Coronary artery (tissue), 2 donors: ENCODE measurements around the gene MTARC1.

Experiments
- DNase-seq: peaks from one replicate; pipeline ENCODE4 v3.0.0-alpha.2; 2017; ENCODE audit warnings: low spot score
- H3K27ac ChIP-seq, 2 donors: fragments of 200-600 bp; sonication (generic); one replicate each; pipeline ENCODE4 v1.5.1; 2016 to 2019
- H3K4me3 ChIP-seq: fragments of 200-600 bp; sonication (generic); 2 replicates; pipeline ENCODE4 v1.5.1; 2016; ENCODE audit warnings: mild to moderate bottlenecking, moderate library complexity
- CTCF ChIP-seq: fragments of 200-600 bp; sonication (generic); IDR thresholded peaks from one replicate; pipeline ENCODE4 v1.5.1; 2019; ENCODE audit warnings: antibody characterized with exemption

The MTARC1 gene

GRCh38 chr1:220825819-220826551 is 39.3 kb downstream of the MTARC1 start:
- no peak for DNase-seq
- H3K27ac ChIP-seq, result no peak overlapping the region
- TF ChIP-seq CTCF, result no peak
- no peak overlapping the region for H3K4me3 ChIP-seq

GRCh38 chr1:220826729-220827128 is 40.0 kb downstream of the MTARC1 start:
- Histone ChIP-seq H3K27ac (no peak overlapping the region), H3K4me3 (no peak overlapping the region)
- no peak for DNase-seq
- TF ChIP-seq CTCF, result no peak

- no peak overlapping the region for H3K4me3 ChIP-seq
- H3K27ac ChIP-seq, result no peak overlapping the region
- TF ChIP-seq CTCF, result no peak
- no peak for DNase-seq
Measured at GRCh38 chr1:220827445-220828178, 40.9 kb downstream of the MTARC1 start.

GRCh38 chr1:220828179-220828490 is 41.4 kb downstream of the MTARC1 start:
- no peak for DNase-seq

GRCh38 chr1:220828950-220829586 is 42.4 kb downstream of the MTARC1 start:
- DNase-seq, result no peak
- Histone ChIP-seq H3K4me3 (no peak overlapping the region), H3K27ac (no peak overlapping the region)
- TF ChIP-seq CTCF, result no peak

More at GRCh38 chr1:220828179-220828490, 41.4 kb downstream of the MTARC1 start:
- Histone ChIP-seq H3K27ac (no peak overlapping the region), H3K4me3 (no peak overlapping the region)
- no peak for TF ChIP-seq CTCF

- H3K27ac ChIP-seq, result no peak overlapping the region
- DNase-seq, result no peak
- no peak for TF ChIP-seq CTCF
- no peak overlapping the region for H3K4me3 ChIP-seq
Measured at GRCh38 chr1:220833436-220833835, 46.7 kb downstream of the MTARC1 start.
